HL-60/S4 treated with retinoic acid at 250 ng/mL for 4 days and 3 days (cell line): ENCODE results near the gene RRP12.
"Not testable (repeated sequence)": the region's sequence is repeated elsewhere in the genome, so short reads cannot be mapped to it uniquely, and the experiment has no call there.

Source experiments
- in situ Hi-C: fragments of 300-500 bp; cut with MboI; formaldehyde crosslinking; loops from 2 replicates; pipeline ENCODE4 v1.7.0; 2022; ENCODE audit warnings: low sequenced_read_pairs

Gene RRP12

GRCh38 chr10:97400665-97401454 is at the start of gene RRP12:
Gene RRP12 (minus strand): TSS chr10:97401340. CDS start chr10:97401231, 109 bp downstream.
- in situ Hi-C loops = no loop called here

- in situ Hi-C loops = no loop called here
Observed at GRCh38 chr10:97450828-97451227, 49.7 kb upstream of the RRP12 start.

- in situ Hi-C loops = no loop called here
Observed at GRCh38 chr10:97445722-97446639, 44.8 kb upstream of the RRP12 start, which contains the start of the genes EXOSC1 and ZDHHC16. Gene EXOSC1 (minus strand): TSS chr10:97446006. CDS start chr10:97445985, 21 bp downstream. Gene ZDHHC16 (plus strand): TSS chr10:97446175. CDS start chr10:97451676, 5,501 bp downstream.

- in situ Hi-C loops = no loop called here
Observed at GRCh38 chr10:97445357-97445721, 44.2 kb upstream of the RRP12 start.

GRCh38 chr10:97444212-97444611 is 43.1 kb upstream of the RRP12 start:
- in situ Hi-C loops = no loop called here

- in situ Hi-C loops = no loop called here
Observed at GRCh38 chr10:97442277-97442676, 41.1 kb upstream of the RRP12 start.

- in situ Hi-C loops = no loop called here
Observed at GRCh38 chr10:97435211-97435610, 34.1 kb upstream of the RRP12 start.

GRCh38 chr10:97434557-97434956 is 33.4 kb upstream of the RRP12 start:
- in situ Hi-C loops = no loop called here

- in situ Hi-C loops = no loop called here
Observed at GRCh38 chr10:97434055-97434454, 32.9 kb upstream of the RRP12 start.

GRCh38 chr10:97428572-97428981 is 27.4 kb upstream of the RRP12 start:
- in situ Hi-C loops = no loop called here

GRCh38 chr10:97427571-97428179 is 26.5 kb upstream of the RRP12 start:
- in situ Hi-C loops = no loop called here

GRCh38 chr10:97426776-97427570 is 25.8 kb upstream of the RRP12 start:
- in situ Hi-C loops = no loop called here

GRCh38 chr10:97425964-97426775 is 25.0 kb upstream of the RRP12 start, which contains the start of gene PGAM1:
Gene PGAM1 (plus strand): TSS chr10:97426191. CDS start chr10:97426308, 117 bp downstream.
- in situ Hi-C loops = no loop called here

GRCh38 chr10:97423757-97424098 is 22.6 kb upstream of the RRP12 start:
- in situ Hi-C loops = not testable (repeated sequence)

- in situ Hi-C loops = no loop called here
Observed at GRCh38 chr10:97416565-97416964, 15.4 kb upstream of the RRP12 start.

- in situ Hi-C loops = no loop called here
Observed at GRCh38 chr10:97412891-97413304, 11.8 kb upstream of the RRP12 start.

- in situ Hi-C loops = no loop called here
Observed at GRCh38 chr10:97411406-97411805, 10.3 kb upstream of the RRP12 start.

GRCh38 chr10:97408496-97408992 is 7.4 kb upstream of the RRP12 start:
- in situ Hi-C loops = no loop called here

GRCh38 chr10:97407952-97408248 is 6.8 kb upstream of the RRP12 start:
- in situ Hi-C loops = no loop called here
